SKM-1 treated with dmso at 0.1 percent for 144 hours (cell line): ENCODE data around the gene FOCAD.

Experiments used
- DNase-seq: peaks from one replicate; lab custom pipeline; 2025; ENCODE audit not compliant: unreplicated experiment; lab: John Stamatoyannopoulos, UW

Gene FOCAD

DNA sequence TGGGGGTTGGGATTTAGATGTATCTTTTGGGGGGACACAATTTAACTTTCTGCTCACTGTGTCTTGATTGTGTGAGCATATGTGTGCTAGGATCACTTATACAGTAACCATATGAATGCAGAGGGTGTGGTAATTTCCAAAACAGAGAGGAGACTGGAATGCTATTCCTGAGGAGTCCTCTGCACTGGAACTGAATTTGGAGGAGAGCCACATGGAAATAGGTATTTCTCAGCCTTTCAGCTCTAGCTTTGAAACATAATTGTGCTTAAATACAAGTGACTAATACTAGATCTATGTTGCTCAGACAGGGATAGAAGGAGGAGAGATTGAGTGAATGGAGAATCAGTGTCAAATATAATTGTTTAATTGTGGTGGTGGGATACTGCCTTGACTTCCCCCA is 45.5 kb downstream of the FOCAD start:
- DNase-seq, result no peak

DNA sequence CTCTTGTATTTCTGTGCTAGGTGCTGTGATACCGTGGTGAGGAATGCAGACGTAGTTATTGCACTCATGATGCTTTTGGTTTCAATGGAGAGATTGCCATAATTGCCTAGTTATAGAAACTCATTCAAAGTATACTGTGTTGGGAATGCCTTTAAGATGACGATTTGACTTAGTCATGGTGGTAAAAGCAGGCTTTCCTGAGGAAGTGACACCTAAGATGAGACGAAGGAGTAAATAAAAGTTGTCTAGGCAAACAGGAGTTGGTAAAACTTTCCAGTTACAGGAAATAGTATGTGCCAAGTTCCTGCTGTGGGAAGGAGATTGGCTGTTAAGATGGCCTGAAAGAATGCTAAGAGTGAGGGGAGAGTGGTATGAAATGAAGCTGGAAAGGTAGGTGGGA is 48.1 kb downstream of the FOCAD start:
- DNase-seq, result no peak

DNA sequence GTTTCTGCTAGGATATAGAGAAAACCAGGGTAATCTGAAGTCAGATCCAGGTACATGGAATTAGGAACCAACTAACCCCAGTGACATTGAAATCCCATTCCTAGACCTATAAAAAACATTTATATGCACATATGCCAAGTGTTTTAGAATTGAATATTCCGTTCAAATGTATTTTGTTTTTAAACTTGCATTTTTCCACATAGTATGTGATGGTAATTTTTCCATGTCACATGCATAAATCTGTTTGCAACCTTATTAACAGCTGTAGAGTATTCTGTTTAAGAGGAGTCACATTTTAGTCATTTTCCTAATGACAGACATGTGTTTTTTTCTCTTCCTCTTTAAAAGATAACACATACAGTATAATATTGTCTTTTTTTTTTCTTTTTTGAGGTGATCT is 50.2 kb downstream of the FOCAD start:
- DNase-seq, result no peak

DNA sequence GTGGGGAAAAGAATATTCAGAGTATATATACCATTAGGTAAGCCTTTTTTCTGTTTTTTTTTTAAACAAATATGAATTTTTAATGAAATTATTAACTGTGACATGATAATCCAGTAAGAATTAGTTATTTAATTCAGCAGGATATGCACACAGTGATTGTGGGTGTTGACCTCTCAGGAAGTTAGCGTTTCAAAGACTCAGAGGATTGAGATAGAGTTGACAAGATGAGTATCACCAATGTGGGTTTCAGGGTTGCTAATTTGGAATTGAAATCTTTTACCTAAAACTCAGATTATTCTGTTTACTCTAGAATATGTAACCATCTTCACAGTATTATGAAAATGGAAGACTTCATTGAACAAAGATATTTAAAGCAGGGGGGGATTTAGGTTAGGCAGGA is 56.2 kb downstream of the FOCAD start:
- no peak for DNase-seq

DNA sequence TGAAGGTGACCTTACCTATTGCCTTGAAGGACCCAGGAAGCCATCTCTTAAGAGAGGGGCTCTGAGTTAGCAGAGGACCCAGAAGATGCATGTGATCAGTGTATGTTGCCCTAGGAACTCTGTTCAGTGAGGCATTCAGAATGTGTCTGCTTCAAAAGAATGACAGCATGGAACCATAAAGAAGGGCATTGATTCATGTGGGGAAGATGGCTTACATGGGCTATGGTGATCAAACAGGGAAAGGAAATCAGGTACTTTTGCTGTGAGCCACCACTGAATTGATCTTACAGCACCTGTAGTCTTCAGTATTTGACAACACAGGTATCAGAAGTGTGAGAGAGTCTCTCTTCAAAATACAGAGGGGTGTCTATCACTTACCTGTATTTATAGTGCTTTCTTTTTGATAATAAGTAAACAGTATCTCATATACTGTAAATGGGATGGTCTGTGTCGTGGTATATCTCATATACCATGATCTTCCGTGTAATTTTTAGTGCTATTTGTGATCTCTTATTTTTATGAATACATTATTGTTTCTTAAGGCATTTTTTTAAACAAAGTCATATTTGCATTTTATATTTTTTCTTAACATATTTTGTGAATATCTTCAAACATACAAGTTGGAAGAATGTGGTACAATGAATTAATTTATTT is 57.0 kb downstream of the FOCAD start:
- no peak for DNase-seq

DNA sequence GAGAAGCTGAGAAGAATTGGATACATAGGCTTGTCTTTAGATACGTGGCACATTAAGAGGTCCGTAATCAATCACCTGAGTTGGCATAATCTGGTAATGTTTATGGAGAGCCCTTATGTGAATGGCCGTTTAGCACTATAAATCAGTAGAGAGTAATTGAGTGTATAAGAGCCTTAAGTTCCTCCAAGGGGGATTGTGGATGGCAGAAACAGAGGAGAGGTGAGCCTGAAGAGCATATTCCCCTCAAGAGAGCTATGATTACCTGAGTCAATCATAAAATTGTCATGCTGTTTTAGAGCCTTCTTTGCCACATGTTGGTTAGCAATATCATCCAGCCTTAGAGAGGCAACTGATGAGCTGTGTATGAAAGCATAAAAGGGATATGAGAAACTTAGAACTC is 58.8 kb downstream of the FOCAD start:
- no peak for DNase-seq

DNA sequence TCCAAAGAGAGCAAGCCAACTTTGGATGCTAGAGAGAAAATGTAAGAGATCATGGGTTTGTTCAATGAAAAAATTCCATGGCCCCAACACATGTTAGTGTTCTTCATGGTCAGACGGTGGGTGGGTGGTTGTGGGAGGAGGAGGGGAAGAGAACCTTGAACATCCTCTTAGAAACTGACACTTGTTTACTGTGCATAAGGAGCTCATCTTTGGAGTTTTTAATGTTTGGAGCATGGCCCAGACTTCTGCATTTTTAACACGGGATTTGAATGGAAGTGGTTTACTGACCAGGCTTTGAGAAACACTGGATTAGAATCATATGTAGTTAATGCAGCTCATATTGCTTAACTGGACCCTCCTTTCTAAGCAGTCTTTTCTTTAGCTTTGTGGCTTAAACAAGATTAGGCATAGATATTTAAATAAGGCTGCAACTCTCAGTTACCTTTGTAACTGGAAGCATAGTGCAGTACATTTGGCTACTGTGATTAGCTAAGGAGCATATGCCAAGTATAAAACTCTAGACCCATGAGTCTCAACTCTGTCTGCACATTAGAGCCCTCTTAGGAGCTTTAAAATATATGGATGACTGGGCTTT is 60.1 kb downstream of the FOCAD start:
- DNase-seq, result no peak

DNA sequence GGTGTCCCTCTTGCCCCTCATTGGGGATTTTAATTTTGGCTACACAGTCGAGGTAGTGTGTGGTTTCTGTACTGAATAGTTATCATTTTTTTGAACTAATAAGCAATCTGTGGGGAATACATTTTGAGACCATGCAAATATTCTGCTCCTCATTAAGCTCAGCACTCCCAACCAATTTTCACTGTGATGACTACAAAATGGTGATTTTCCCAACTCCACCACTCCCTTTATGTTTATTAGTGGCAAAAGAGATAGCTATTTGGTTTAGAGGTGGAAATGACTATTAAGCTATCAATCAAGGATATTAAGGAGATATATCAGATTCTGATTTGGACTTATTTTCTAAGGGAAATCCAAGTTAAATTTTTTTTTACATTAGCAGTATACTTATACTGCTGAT is 62.9 kb downstream of the FOCAD start:
- DNase-seq, result no peak

DNA sequence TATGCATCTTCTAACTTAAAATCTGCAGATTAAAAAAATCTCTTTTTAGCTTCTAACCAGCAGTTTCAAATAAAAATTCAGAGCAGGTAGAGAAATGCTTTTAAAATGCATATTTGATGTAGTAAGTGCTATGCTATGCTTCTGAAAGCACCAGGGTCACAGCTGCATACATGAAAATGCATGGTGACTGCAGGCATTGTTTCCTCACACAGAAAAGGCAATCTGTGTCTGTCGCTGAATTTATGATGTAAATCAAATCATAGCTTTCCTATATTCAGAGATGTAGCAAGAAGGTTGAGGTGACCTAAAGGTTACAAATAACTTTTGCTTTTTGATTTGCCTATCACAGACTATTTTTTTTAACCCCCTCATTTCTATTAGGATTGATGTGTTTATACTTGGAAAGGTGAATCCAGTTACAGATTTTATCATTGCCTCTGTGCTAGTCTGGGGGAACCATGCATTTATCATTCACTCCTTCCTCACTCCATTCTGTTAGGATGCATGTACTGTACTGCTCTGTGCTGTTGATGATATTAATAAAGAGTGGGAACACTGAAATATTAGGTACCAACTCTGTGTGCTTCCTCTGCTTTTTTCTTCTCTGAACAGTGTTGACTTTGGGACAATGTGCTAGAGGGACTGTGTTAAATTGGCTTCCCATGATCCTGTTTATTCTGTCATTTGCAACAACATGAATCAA is 65.6 kb downstream of the FOCAD start:
- DNase-seq, result no peak

DNA sequence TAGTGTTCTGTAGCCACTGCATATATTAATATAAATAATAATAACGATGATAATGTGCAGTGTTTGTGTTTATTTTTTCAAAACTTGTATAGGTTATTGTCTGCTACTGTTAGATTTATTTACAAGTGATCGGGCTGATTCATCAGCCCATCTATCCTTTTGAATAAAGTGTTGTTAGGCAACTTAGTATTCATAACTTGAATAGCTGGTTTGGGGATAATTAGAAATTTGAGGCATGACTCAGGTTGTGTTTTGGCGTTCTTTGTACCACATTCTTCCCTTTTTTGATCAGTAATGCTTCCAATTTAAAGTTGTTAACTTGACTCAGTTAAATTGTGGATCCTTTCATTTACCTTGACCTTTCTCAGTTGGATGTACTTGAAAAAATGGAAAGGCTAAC is 69.7 kb downstream of the FOCAD start:
- DNase-seq, result no peak

DNA sequence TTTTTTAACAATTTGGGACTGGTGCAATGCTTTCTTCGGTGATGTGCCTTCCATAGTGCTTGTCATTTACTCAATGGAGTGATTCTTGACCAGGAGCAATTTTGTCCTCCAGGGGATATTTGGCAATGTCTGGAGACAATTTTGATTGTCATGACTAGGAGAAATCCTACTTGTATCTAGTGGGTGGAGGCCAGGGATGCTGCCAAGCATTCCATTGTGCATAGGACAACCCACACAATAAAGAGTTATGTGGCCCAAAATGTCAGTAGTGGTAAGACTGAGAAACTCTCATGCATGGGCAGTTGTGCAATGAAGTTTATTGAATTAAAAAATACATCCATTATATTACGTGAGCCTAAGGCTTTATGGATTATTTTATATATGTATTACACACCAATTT is 70.5 kb downstream of the FOCAD start:
- no peak for DNase-seq

DNA sequence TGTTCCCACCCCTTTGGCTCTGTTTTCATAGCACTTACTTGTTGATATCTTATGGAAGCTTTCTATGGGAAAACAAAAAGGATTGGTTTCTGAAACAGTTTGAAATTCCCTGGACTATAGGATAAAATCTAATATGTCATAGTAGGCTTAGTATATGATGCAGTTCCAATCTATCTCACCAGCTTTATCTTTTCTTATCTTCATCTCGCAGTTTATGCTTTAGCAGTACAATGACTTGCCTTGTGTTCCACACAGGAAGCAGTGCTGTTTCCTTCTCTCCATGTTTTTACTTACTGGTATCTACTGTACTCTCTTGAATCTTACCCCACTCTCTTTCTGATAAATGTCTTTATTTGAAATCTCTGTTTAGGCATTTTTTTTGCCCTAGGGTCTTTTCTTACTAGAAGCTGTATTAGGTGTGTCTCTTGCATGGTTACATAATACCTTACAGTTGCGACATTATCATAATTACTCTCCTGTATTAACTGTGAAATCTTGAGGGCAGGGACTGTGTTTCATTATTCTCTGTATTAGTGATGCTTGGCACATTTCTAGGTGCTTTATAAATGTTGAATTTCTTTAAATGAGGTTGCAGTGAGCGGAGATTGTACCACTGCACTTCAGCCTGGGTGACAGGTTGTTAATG is 76.3 kb downstream of the FOCAD start:
- DNase-seq, result no peak

DNA sequence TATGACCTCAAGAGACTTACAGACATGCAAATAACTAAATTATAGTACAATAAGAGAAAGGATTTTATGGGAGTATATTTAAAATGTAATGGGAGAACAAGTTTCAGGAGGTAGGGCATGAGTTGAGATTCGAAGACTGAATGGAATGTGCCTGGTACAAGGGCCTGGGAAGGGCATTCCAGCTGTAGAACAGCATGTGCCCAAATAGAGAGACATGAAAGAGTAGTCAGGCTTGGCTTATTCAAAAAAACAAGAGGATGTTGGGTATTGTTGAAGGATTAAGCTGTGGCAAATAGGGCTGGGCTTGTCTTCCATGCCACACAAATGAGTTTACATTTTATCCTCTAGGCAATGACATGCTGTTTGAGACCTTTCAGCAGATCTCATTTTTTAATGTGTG is 86.9 kb downstream of the FOCAD start:
- DNase-seq, result no peak

DNA sequence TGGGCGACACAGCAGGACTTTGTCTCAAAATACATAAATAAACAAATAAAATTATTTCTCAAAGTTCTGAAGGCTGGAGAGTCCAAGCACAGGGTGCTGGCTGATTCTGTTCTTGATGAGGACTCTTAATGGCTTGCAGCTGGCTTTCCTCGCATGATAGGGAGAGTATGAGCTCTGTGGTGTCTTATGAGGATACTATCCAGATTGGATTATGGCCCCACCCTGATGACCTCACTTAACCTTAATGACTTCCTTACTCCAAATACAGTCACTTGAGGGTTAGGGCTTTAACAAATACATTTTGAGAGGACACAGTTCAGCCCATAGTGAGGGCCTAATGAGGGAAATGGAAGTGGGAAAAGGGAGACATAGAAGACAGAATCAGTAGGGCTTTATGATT is 87.7 kb downstream of the FOCAD start:
- no peak for DNase-seq

DNA sequence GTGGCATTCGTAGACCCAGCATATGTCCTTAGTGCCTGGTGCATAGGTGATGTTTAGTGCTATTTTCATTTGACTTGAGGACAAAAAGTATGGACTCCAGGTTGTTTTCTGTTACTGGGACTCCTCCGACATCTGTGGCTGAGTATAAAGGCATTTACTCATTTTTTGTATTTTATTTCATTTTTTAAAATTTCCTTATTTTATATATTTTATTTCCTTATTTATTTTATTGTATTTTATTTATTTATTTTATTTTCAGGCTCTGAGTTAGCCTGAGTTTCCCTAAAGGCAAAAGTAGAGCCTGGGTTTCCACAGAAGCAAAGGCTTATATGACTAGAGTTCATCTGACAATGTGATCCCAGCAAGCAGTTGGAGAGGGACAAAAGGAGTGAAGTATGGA is 91.6 kb downstream of the FOCAD start:
- no peak for DNase-seq

DNA sequence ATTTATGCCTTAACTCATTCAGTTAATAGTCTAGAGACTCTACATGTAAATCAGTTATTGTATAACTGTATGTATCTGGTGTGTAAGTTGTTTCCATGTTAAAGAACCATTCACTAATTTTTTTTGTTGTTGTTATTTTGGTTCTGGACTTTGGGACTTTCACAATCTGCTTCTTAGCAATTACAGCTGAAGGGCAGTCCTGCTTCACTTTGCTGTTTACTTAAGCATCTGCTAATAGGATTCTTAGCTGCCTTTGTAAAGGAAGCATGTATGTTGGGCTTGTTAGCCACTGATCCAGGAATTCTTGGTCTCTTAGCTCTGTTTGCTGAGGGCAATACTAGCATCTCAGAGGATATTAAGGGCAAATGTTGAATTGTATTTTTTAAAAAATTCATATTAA is 97.0 kb downstream of the FOCAD start:
- DNase-seq, result no peak

DNA sequence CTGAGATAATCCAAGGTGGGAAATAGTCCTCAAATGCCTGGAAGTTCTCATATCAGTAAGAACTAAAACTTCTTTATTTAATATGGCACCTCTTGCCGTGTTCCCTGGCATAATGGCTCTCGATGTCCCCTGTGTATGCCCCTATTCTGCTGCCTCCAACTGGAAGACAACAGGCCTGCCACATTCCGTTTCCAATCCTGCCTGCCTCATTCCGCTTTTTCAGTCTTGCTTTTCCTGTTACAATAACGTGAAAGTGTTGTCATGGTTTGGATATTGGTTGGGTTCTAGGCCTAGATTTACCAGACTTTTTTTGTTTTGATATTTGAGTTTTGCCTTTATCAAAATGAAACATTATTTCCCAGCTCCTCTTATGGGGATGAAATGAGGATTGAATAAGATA is 98.2 kb downstream of the FOCAD start:
- no peak for DNase-seq

DNA sequence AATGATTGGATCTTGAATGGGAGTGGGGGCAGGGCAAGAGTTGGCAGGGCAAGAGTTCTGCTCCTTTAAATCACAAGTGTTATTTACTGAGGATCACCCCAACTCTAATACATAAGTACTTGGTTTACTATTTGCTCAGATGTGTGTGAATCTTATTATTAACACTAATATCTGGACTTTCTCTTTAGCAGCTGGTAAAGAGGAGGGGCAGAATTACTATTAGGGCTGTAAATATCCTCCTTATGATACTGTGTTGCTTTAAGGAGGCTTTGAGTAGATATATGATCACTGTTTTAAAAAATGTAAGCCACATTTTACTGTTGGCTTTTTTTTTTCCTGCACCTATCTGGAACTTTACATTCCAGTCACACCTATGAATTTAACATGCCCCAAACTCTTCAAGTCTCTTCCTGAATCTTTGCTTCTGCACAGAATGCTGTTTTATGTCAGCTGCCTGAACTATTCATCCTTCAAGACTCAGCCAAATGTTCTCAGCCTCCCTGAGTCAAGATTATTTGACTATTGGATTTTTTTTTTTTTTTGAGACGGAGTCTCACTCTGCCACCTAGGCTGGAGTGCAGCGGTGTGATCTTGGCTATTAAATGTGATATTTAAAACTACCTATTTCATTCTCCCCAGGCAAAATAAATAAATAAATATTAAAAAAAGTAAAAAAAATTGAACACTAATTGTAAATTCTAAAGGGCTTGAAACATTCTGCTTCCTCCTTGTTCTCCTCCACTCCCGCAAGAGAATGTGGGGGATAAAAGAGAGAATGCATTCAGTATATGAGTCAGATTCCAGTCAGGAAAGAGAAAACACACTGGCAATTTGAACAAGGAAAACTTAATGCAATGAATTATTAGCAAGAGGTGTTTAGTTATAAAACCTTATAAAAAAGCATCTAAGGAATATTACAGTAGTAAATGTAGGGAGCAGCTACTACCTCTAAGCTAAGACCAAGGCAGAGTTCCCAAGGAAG is 99.3 kb downstream of the FOCAD start:
- DNase-seq, result no peak

DNA sequence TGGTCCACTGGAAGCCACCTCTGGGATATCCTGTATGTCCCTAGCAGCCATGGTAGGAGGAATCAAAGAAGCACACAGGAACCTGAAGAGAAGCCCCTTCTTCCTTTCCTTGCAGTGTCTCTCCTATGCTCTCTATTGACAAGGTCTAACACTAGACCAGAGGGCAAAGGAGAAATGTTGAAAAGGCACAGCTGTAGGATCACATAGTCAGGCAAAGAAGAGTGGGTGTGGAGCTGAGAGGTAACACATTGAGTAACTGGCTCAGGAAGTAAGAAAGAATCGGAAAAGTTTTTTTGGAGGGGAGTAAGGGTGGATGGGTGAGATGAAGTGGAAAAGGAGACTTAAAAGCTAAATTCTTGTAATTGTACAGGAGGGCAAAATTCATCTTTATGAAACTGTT is 100.1 kb downstream of the FOCAD start:
- DNase-seq, result no peak

DNA sequence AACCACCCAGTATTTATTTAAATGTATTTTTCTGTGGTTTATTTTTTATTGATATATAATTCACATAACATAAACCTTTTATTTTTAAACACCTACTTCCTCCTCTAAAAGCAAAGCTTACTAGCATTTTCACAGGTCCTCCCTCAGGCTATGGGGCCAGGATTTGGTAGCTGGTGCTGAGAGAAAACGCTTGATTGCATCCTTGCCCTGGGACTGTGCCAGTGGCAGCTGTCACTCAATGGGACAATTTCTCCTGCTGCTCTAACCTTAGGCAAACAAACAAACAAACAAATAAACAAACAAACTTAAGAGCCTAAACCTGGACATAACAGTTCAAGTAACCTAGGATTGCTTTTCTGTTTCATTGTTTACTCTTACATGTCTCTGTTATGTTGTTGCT is 102.7 kb downstream of the FOCAD start:
- no peak for DNase-seq
